ENCODE measurements around the gene FNIP2.

DNA sequence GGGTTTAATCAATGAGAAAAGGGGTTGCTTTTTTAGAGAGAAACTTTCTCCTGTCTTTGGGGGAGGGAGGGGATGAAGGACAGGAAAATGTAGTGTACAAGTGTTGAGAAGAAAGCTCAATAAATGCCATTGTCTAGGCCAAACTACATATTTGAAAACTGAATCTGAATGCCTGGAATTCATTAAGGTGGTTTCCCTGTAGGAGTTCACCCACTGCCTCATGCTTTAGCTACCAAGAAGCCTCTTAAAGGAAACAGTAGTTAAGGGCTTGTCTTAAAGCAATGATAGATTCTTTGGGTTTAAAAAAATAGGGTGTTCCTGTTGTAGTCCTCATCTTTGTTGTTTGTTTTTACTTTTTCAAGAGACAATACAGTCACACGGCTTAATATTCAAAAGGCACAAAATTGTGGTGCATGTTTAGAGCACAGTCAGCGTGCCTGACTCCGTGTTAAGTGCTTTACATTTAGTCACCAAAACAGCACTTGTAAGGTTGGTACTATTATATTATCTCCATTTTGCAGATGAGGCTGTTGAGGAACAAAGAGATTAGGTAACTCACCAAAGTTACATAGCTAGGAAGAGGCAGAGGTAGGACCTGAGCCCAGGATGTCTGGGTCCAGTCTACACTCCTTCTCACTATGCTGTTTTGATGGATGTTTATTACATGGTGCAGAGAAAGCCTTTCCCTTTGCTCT lies 46.0 kb downstream of the FNIP2 start:
- TF ChIP-seq TAF1 (IDR thresholded peaks at IDR 0.05; ENCODE audit: low read depth, low read length) = no peak
- no peak for TF ChIP-seq POLR2AphosphoS5 (IDR thresholded peaks at IDR 0.05; ENCODE audit: low read depth, low read length)
- no peak for TF ChIP-seq POLR2A (IDR thresholded peaks at IDR 0.05; ENCODE audit: low read depth, low read length)
- no peak for TF ChIP-seq SPI1 (IDR thresholded peaks at IDR 0.05; ENCODE audit: low read depth, low read length)
- TF ChIP-seq PAX5 (IDR thresholded peaks at IDR 0.05; ENCODE audit: insufficient read depth, low read length, severe bottlenecking) = no peak

Measured in GM12891 (cell line).